Hematopoietic multipotent progenitor cell (in vitro differentiated cells): Measurements from ENCODE around the gene NEU2. TPM values are rescaled to one million over a fixed set of nuclear protein-coding genes. Genes with fewer than 3 reads are reported as not detected.
A peak's percentile ranks its signal among the peaks of the same experiment; 100 is the strongest.

Experiments
- DNase-seq, 3 donors: peaks; one replicate each; pipeline ENCODE4 v3.0.0-alpha.2; 2011 to 2015; ENCODE audit warnings: low read depth in 2 of 3, low spot score in 2 of 3
- total RNA-seq: library from RNA; depleted of rRNA; stranded (reverse); fragments of >200 nt; gene quantifications from one replicate; pipeline ENCODE4 v1.2.3, GENCODE V29; 2012

The NEU2 gene
- total RNA-seq, 1 donor: not detected

DNA sequence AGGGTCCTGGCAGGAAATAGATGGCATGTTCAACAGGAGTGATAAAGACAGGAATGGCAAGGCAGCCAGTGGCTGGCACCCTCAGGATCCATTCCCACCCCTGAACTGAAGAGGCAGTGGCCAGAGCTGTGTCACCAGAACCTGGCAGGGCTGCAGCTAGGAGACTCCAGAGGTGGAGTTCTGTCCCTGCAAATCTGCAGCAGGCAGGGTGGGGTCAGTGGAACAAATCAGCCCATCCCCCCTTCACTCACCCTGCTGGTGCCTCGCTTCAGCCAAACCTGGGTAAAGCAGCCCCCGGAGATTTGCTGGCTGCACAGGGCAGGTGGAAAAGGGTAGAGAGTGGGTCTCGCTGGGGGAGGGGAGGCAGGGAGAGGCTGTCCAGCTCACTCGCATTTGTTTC lies 40.4 kb downstream of the NEU2 start:
- no peak for DNase-seq

DNA sequence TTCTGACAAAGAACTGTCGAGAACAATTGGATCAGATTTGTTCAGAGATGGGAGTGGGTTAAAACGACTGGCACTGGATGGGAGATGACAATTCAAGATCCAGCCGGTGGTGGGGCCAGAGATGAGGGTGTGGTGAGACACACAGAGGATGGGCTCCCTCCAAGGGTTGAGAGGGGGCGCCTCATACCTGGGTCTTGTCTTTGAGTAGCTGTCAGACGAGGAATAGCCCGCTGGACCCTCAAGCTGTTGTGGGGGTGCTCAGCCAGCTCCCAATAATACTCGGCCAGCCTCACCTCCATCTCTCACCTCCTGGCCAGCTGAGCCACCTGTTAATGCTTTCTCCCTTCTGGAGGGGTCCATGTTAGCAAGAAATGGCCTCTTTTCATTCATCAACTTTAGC lies 41.6 kb downstream of the NEU2 start:
- DNase-seq: no peak

DNA sequence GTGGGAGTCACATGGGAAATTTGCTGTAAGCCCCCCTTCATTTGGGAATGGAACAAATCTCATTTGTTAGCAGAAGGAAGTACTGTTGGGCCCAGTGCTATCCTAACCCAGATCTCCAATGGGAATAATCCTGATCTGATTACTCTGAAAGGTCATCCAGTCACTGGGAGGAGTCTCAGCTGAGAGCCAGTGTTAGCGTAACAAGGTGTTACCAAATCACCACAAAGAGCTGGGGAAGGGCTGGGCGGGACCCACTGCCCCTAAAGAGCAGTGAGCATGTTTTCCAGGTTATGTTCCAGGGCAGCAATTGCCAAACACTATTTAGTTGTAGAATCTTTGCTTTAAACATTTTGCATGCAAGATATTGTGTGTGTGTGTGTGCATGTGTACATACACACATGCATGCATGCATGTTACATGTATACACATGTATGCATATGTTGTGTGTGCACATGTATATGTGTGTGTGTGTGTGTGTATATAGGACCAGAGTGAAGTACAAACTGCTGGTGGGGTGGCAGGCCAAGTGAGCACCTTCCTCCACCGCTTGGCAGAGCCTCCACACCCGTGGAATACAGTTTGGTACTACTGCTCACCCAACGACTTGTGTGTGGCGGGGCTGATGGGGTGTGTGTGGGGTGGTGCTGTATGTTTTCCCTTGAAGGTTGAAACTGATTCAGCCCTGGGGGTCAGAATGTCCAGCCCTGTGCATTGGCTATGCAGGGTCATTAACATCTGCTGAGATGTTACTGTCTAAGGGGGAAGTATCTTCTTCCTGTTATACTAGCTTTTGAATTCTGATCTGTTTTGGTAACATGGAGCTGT lies 42.9 kb downstream of the NEU2 start:
- DNase-seq: no peak

DNA sequence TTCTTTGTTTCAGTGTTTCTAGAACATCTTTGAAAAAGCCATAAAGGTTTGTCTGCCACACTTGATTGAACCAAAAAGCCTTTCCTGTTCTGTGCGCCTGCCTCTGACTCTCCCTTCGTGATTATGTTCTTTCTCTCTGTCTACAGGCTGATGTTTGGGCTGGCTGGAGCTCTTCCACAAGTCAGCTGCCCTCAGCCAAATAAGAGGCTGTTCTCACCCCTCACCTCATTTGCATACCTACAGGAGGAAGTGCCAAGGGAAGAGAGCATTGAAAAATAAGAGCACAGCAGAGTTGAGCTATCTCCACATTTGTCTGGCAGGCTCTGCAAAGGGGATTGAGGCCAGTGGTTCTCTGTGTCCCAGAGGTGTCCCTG lies 43.5 kb downstream of the NEU2 start:
- DNase-seq: peak in 1 of 3 donors; percentile 51

DNA sequence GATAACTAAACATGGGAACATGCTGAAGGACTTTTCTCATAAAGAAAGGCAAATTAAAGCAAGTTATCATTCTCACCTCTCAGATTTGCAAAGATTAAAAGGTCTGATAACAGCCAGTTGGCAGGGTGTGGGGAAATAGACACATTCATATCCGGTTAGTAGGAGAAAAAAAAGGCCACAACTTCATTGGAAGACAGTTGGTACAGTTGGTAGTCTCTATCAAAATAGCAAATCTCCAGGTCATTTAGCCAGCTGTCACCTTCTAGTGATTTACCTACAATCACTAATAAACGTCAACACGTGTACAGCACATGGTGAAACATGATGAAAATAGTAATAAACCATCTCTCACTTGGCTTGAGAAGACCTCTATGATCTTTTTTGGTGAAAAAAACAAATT lies 44.3 kb downstream of the NEU2 start:
- DNase-seq: peak in 1 of 3 donors; percentile 27

DNA sequence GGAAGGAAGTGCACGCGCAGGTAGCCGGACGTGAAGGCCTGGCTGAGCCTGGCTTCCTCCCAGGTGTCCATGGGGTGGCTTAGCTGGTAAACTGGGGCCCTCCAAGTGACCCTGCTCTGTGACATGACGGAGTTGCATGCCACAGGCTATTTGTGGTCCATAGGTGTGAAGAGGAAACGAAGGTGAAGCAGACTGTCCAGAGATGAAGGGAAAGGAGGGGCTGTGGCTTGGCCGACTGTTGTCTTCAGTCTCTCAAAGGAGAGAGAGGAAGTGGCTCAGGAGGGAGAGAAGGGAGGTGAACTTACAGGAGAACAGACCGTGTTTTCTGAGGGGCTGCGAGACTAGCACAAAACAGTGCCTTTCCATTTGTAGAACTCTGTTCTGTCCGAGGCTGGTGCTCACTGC lies 47.0 kb downstream of the NEU2 start:
- DNase-seq: no peak

DNA sequence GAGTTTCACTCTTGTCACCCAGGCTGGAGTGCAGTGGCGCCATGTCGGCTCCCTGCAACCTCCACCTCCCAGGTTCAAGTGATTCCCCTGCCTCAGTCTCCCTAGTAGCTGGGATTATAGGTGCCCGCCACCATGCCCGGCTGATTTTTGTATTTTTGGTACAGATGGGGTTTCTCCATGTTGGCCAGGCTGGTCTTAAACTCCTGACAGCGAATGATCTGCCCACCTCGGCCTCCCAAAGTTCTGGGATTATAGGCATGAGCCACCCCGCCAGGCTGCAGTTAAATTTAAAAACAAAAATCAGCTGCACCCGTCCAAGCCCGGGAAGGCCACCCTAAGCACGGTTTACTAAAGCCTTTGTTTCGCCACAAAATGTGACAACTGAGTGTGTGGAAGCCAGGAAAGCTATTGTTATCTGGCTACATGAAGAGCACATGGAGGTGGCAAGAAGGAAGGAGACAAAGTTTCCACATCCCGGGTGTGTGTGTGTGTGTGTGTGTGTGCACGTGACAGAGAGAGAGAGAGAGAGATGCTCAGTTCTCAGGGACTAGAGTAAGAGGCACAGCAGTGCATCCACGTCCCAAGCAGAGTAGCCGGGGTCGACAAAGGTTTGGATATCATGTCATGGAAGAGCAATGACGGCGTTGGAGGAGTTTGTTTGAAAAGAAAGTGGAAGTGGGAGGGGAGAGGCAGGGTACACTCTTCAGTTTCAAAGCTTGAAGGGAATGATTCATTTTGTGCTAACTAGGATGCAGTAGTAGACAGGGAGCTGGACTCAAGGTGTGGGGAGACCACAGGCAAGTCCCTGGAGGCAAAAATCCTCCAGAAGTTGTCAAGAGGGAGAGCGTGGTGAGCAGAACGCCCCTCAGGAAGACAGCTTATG lies 47.7 kb downstream of the NEU2 start:
- DNase-seq: peak in 1 of 3 donors; percentile 28

- no peak for DNase-seq
Observed at GRCh38 chr2:233080836-233081229, 48.4 kb downstream of the NEU2 start.

DNA sequence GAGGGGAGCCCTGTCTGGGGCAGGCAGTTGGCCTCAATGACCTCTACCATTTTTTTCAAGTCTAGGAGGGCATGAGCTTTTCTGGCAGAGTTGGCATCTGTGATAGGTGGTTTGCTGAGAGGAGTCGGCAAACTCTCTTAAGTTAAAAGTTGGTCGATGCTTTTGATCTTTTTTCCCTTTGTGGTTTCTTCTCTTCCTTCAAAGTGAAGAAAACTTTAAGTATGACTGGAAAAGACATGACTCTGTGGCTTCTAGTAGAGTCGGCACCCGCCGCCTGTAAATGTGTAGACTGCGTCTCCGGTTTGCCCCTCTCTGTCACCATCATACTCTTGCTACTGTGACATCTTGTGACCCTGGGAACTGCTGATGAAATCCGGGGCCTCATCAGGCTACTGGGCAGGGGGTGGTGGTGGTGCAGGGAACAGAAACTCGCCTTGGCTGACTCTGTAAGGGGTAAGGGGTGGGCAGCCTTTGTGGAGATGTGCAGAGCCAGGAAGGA lies 48.8 kb downstream of the NEU2 start:
- DNase-seq: peak in 1 of 3 donors; percentile 45

DNA sequence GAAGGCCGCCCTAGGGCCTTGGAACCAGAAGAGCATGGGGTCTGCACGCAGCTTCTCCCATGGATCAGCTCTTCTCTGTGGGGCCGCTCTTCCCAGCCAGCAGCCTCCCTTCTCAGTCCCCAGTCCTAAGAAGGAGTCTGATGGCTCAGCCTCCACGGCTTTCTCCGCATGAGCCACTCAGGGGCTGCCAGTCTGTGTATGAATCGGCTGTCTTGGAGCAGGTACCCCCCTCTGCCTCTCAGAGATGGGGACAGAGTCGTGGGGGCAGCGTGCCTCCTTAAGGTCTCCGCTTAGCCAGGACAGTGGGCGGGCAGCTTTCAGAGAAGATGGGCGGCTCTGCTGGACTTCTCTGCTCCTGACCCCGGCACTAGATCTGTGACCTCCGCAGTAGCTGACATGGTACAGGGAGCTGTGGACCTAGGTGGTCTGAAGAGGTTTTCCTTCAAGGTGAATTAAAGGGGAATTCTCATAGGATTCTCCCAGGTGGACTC lies 49.3 kb downstream of the NEU2 start:
- peak in 1 of 3 donors; percentile 21 for DNase-seq

DNA sequence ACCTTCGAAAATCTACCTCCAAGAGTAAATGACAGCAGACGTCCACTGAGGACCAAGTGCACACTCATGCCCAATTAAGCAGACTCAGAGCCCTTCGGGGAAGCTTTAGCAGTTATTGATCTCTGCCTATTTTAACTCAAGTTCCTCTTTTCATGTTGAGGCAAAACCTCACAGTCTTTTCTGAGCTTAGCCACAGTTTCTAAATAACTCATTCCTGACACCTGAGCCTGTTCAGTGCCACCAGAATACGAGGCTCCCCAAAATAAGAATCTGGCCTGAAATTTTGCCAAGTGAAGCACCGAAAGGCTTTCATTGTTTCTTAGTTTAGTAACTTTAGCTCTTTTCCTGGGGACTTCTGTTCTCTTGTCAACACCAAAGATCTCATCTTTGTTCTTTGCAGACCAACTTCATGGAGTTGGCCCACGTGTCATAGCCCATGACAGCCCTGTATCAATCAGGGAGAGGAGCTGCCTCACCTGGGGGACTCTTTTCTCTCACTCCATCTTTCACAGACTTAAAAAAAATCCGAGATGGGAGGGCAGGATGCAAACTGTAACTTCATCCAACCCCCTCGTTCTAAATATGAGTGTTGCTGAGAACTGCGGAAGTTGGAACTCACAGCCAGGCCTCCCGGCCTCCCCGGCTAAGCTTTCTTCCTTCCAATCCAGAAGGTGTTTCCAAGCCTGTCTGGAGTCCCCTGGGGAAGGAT lies 49.9 kb downstream of the NEU2 start:
- peak in 1 of 3 donors; percentile 70 for DNase-seq

DNA sequence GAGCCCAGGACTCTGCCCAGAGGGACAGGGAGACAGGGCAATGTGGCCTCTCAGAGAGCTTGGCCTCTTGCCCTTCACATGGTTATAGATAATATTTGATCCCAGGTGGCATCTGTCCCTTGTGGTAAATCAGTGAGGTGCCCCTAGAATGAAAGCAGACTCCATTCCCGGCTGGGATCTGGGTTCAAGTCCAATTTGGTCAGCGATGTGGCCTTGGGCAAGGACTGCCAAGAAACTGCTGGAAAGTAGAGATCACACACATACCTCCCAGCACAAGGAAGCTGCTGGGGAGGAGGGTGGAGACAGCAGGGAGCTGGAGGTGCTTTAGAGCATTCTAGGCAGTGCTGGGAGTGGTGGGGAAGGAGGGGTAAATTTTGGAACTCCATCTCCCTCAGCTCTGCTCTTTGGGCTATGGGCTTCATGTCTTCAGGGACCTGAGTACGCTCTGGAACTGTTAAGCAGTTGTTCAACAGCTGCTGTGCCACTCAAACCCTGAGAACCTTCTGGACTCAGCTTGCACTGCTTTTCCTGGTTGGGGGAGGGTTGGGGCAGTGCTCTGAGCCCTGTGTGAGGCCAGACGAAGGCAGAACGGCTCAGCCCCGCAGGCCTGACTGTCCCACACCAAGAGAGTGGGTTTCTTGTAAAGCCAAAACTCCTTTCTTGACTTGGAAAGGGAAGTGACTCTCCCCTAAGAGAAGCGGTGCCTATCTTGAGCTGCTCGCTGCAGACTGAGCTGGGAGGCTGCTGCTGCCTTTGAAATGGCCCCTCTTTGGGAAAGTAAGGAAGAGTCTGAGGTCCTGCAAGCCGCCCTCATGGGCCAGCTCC lies 50.7 kb downstream of the NEU2 start:
- peak in 1 of 3 donors; percentile 24 for DNase-seq

DNA sequence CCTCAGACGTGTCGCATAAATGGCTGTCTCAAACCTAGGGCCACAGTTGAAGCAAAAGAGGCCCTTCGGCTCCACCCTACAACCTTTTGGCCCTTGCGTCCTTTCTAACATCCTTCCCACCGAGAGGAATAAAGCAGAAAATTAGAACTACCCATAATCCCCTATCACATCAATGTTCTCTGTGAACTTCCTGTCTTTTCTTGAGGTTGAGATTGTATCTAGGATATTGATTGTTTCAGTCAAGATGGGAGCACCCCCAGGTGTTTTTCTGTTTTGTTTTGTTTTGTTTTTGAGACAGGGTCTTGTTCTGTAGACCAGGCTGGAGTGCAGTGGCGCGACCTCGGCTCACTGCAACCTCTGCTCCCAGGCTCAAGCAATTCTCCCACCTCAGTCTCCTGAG lies 51.3 kb downstream of the NEU2 start:
- DNase-seq: no peak

- peak in 2 of 3 donors; percentile 73 to 91 for DNase-seq
Observed at GRCh38 chr2:233084488-233084887, 52.0 kb downstream of the NEU2 start.

Other genes starting within 250 kb of the NEU2 start
- gene SNORC, start 162.4 kb upstream of the NEU2 start, total RNA-seq: 0.54 TPM
- gene NGEF, start 19.4 kb upstream of the NEU2 start, total RNA-seq: not detected
- gene INPP5D, start 27.7 kb downstream of the NEU2 start, total RNA-seq: 302 TPM
- gene ATG16L1, start 219.0 kb downstream of the NEU2 start, total RNA-seq: 11.3 TPM